LHCN-M2 (cell line): Measurements from ENCODE around the gene ZNF547. TPM values are rescaled to one million over a fixed set of nuclear protein-coding genes. Genes with fewer than 3 reads are reported as not detected.
"Not testable (repeated sequence)": the region's sequence is repeated elsewhere in the genome, so short reads cannot be mapped to it uniquely, and the experiment has no call there.

ENCODE experiments used
- DNase-seq: peaks from one replicate; pipeline ENCODE4 v3.0.0-alpha.2; 2012; ENCODE audit warnings: low read depth
- total RNA-seq: library from RNA; depleted of rRNA; stranded (reverse); fragments of >200 nt; gene quantifications from 2 replicates; pipeline ENCODE4 v1.2.3, GENCODE V29; 2014

The ZNF547 gene
- total RNA-seq, 1 experiment from 2014 or later, result 3.5 TPM

GRCh38 chr19:57374179-57374578 lies 10.8 kb downstream of the ZNF547 start:
- no peak for DNase-seq

GRCh38 chr19:57374647-57375046 lies 11.3 kb downstream of the ZNF547 start:
- not testable (repeated sequence) for DNase-seq

GRCh38 chr19:57376151-57376550 lies 12.8 kb downstream of the ZNF547 start:
- DNase-seq, result no peak

GRCh38 chr19:57377498-57378146 lies 14.3 kb downstream of the ZNF547 start:
- DNase-seq, result no peak

GRCh38 chr19:57380923-57381322 lies 17.6 kb downstream of the ZNF547 start:
- no peak for DNase-seq

- no peak for DNase-seq
Observed at GRCh38 chr19:57382806-57383488, 19.6 kb downstream of the ZNF547 start.

- no peak for DNase-seq
Observed at GRCh38 chr19:57389194-57389729, 25.9 kb downstream of the ZNF547 start.

GRCh38 chr19:57389730-57390598 lies 26.6 kb downstream of the ZNF547 start, which contains the start of gene ZNF548:
Gene ZNF548 (plus strand): TSS chr19:57389854. CDS start chr19:57390100, 246 bp downstream.
- peak; percentile 99 for DNase-seq

- no peak for DNase-seq
Observed at GRCh38 chr19:57395710-57396109, 32.4 kb downstream of the ZNF547 start.

- DNase-seq, result no peak
Observed at GRCh38 chr19:57398868-57399267, 35.5 kb downstream of the ZNF547 start.

- no peak for DNase-seq
Observed at GRCh38 chr19:57403737-57404563, 40.6 kb downstream of the ZNF547 start.

- peak; percentile 48 for DNase-seq
Observed at GRCh38 chr19:57406516-57407123, 43.3 kb downstream of the ZNF547 start.

GRCh38 chr19:57410877-57411671 lies 47.7 kb downstream of the ZNF547 start, which contains the start of gene ZNF17:
Gene ZNF17 (plus strand): TSS chr19:57411161. CDS start chr19:57413616, 2,455 bp downstream.
- peak; percentile 91 for DNase-seq

GRCh38 chr19:57419439-57419838 lies 56.1 kb downstream of the ZNF547 start:
- no peak for DNase-seq

- DNase-seq, result no peak
Observed at GRCh38 chr19:57421037-57421436, 57.7 kb downstream of the ZNF547 start.
